GM23338 (cell line): ENCODE data around the gene CD86. TPM values are rescaled to one million over a fixed set of nuclear protein-coding genes. Genes with fewer than 3 reads are reported as not detected.
A peak's percentile ranks its signal among the peaks of the same experiment; 100 is the strongest.

Experiments used
- ATAC-seq: fragments of 200-7000 bp; cut with Tn5 transposase; 3 replicates; pipeline ENCODE4 v1.9.1; 2020
- DNase-seq: peaks from one replicate; pipeline ENCODE4 v3.0.0-alpha.2; 2015; ENCODE audit warnings: low spot score
- H2AFZ ChIP-seq: fragments of 200-600 bp; sonication (generic); 2 replicates; pipeline ENCODE4 v1.8.0; 2016; ENCODE audit warnings: antibody characterized with exemption, mild to moderate bottlenecking, moderate library complexity
- H3F3A ChIP-seq: fragments of 200-600 bp; sonication (generic); replicated peaks from 2 replicates; pipeline ENCODE4 v1.8.0; 2017; ENCODE audit warnings: antibody characterized with exemption, mixed run types, low read depth
- H3K27ac ChIP-seq: fragments of 200-600 bp; sonication (generic); 2 replicates; pipeline ENCODE4 v1.6.1; 2016; ENCODE audit warnings: low read depth
- H3K27me3 ChIP-seq: fragments of 200-600 bp; sonication (generic); 2 replicates; pipeline ENCODE4 v1.8.0; 2016; ENCODE audit warnings: mild to moderate bottlenecking, mixed run types, moderate library complexity; ENCODE audit not compliant: insufficient read depth
- H3K36me3 ChIP-seq: fragments of 200-600 bp; sonication (generic); 2 replicates; pipeline ENCODE4 v1.8.0; 2016; ENCODE audit warnings: mild to moderate bottlenecking; ENCODE audit not compliant: insufficient read depth
- H3K4me1 ChIP-seq: fragments of 200-600 bp; sonication (generic); 2 replicates; pipeline ENCODE4 v1.8.0; 2016; ENCODE audit warnings: mild to moderate bottlenecking, moderate library complexity; ENCODE audit not compliant: insufficient read depth
- H3K4me2 ChIP-seq: fragments of 200-600 bp; sonication (generic); 2 replicates; pipeline ENCODE4 v1.7.1; 2017; ENCODE audit warnings: mixed run types
- H3K4me3 ChIP-seq: fragments of 200-600 bp; sonication (generic); 2 replicates; pipeline ENCODE4 v1.6.1; 2016; ENCODE audit warnings: mixed run types
- H3K79me2 ChIP-seq: fragments of 200-600 bp; sonication (generic); replicated peaks from 2 replicates; pipeline ENCODE4 v1.8.0; 2017; ENCODE audit warnings: mild to moderate bottlenecking; ENCODE audit not compliant: insufficient read depth
- H3K9me2 ChIP-seq: fragments of 200-600 bp; sonication (generic); 2 replicates; pipeline ENCODE4 v1.8.0; 2017; ENCODE audit not compliant: insufficient read depth
- H4K20me1 ChIP-seq: fragments of 200-600 bp; sonication (generic); replicated peaks from 2 replicates; pipeline ENCODE4 v1.8.0; 2017; ENCODE audit warnings: mild to moderate bottlenecking; ENCODE audit not compliant: insufficient read depth
- H3K27ac Mint-ChIP-seq: 2 replicates; pipeline ENCODE4 v1.8.0; 2020; ENCODE audit warnings: inconsistent platforms, mild to moderate bottlenecking, moderate library complexity, mixed read lengths
- H3K27me3 Mint-ChIP-seq: 3 replicates; pipeline ENCODE4 v1.8.0; 2022; ENCODE audit warnings: low read depth, mild to moderate bottlenecking, moderate library complexity, mixed read lengths, inconsistent platforms; ENCODE audit not compliant: insufficient read depth, poor library complexity
- H3K36me3 Mint-ChIP-seq: 3 replicates; pipeline ENCODE4 v1.8.0; 2021; ENCODE audit warnings: low read depth, mild to moderate bottlenecking, inconsistent platforms, moderate library complexity, mixed read lengths
- H3K4me1 Mint-ChIP-seq: 3 replicates; pipeline ENCODE4 v1.8.0; 2020; ENCODE audit warnings: mild to moderate bottlenecking, inconsistent platforms, mixed read lengths
- H3K4me3 Mint-ChIP-seq: 3 replicates; pipeline ENCODE4 v1.8.0; 2021; ENCODE audit warnings: moderate library complexity, mild to moderate bottlenecking, inconsistent platforms, mixed read lengths
- H3K9me3 Mint-ChIP-seq: 3 replicates; pipeline ENCODE4 v1.8.0; 2020; ENCODE audit warnings: moderate library complexity, mild to moderate bottlenecking, inconsistent platforms, mixed read lengths
- CREB1 ChIP-seq: fragments of 250-450 bp; sonication (Bioruptor Pico); IDR thresholded peaks from 2 replicates; pipeline ENCODE4 v1.5.0; 2020; ENCODE audit warnings: low read depth, mild to moderate bottlenecking, moderate library complexity
- CTCF ChIP-seq, 2 experiments: fragments of 200-600 bp in 1 of 2; sonication (generic) in 1 of 2; conservative IDR thresholded peaks; 2 replicates each; pipeline versions ENCODE4 v1.5.1 to v1.6.1; 2016 to 2017; ENCODE audit warnings: antibody characterized with exemption in 2 of 2, low read depth in 2 of 2, mild to moderate bottlenecking in 2 of 2, moderate library complexity in 1 of 2
- ETS1 ChIP-seq: IDR thresholded peaks from 2 replicates; pipeline ENCODE4 v1.6.1; 2016; ENCODE audit warnings: antibody characterized with exemption
- EZH2 ChIP-seq: fragments of 200-600 bp; sonication (generic); IDR thresholded peaks from one replicate; pipeline ENCODE4 v1.8.0; 2017; ENCODE audit warnings: antibody characterized with exemption, mild to moderate bottlenecking, low read depth; ENCODE audit not compliant: unreplicated experiment
- EZH2phosphoT487 ChIP-seq: fragments of 200-600 bp; sonication (generic); IDR thresholded peaks from one replicate; pipeline ENCODE4 v1.8.1; 2018; ENCODE audit warnings: antibody characterized with exemption; ENCODE audit not compliant: unreplicated experiment
- JUNB ChIP-seq: IDR thresholded peaks from one replicate; pipeline ENCODE4 v1.6.1; 2016; ENCODE audit warnings: antibody characterized with exemption; ENCODE audit not compliant: unreplicated experiment
- NANOG ChIP-seq: IDR thresholded peaks from 2 replicates; pipeline ENCODE4 v1.6.1; 2016; ENCODE audit warnings: antibody characterized with exemption, borderline replicate concordance
- POLR2AphosphoS5 ChIP-seq: IDR thresholded peaks from 2 replicates; pipeline ENCODE4 v1.6.1; 2016; ENCODE audit warnings: antibody characterized with exemption, low read depth
- REST ChIP-seq: IDR thresholded peaks from one replicate; pipeline ENCODE4 v1.6.1; 2018; ENCODE audit warnings: antibody characterized with exemption; ENCODE audit not compliant: unreplicated experiment
- STAT1 ChIP-seq: IDR thresholded peaks from one replicate; pipeline ENCODE4 v1.6.1; 2016; ENCODE audit warnings: antibody characterized with exemption; ENCODE audit not compliant: unreplicated experiment
- ZNF114 ChIP-seq: fragments of 250-450 bp; sonication (Bioruptor Pico); IDR thresholded peaks from 2 replicates; pipeline ENCODE4 v1.5.0; 2020; ENCODE audit warnings: mild to moderate bottlenecking, moderate library complexity
- ZNF331 ChIP-seq: fragments of 250-450 bp; sonication (Bioruptor Pico); IDR thresholded peaks from 2 replicates; pipeline ENCODE4 v1.5.0; 2020; ENCODE audit warnings: low read depth, mild to moderate bottlenecking, moderate library complexity
- ZNF462 ChIP-seq: fragments of 250-450 bp; sonication (Bioruptor Pico); IDR thresholded peaks from 2 replicates; pipeline ENCODE4 v1.5.0; 2020; ENCODE audit warnings: mild to moderate bottlenecking, moderate library complexity
- polyA plus RNA-seq: library from polyadenylated mRNA; unstranded; fragments of >200 nt; fragmentation: Nextera tagmentation; extraction: Ambion mirVana; gene quantifications from 2 replicates; pipeline ENCODE4 v1.2.1, GENCODE V29; 2016
- total RNA-seq: library from RNA; depleted of rRNA; stranded (reverse); fragments of >200 nt; shearing (Covaris generic); gene quantifications from 2 replicates; pipeline ENCODE4 v1.2.3, GENCODE V29; 2014

Gene CD86
- total and polyA plus RNA-seq, 2 experiments from 2014 or later: 0.97 TPM; not detected in 1

GRCh38 chr3:122084799-122085198 lies 29.6 kb downstream of the CD86 start (continued):
- no peak for TF ChIP-seq ZNF462 (CRISPR knock-in tag)

GRCh38 chr3:122085673-122086072 lies 30.5 kb downstream of the CD86 start:
- Histone ChIP-seq H2AFZ (peak overlapping the region; percentile 43; the same call in 1 of the 2 replicates), H3K27ac (no peak overlapping the region), H3K36me3 (no peaks in the 10 kb centered on the region), H3F3A (no peaks in the 10 kb centered on the region), H4K20me1 (no peaks in the 10 kb centered on the region), H3K79me2 (no peaks in the 10 kb centered on the region), H3K27me3 (no peaks in the 10 kb centered on the region), H3K4me3 (no peak overlapping the region), H3K4me2 (no peak overlapping the region), H3K4me1 (no peaks in the 10 kb centered on the region), H3K9me2 (no peaks in the 10 kb centered on the region)
- Mint-ChIP-seq H3K27me3 (no peaks in the 10 kb centered on the region), H3K36me3 (no peaks in the 10 kb centered on the region), H3K4me1 (no peaks in the 10 kb centered on the region), H3K27ac (no peak overlapping the region), H3K4me3 (no peak overlapping the region), H3K9me3 (no peaks in the 10 kb centered on the region)
- DNase-seq: no peak
- no peak for ATAC-seq
- TF ChIP-seq CREB1 (no peak), EZH2phosphoT487 (no peak), JUNB (no peak), ZNF114 (CRISPR knock-in tag) (no peak), CTCF (conservative IDR thresholded peaks at IDR 0.05; ENCODE audit: low read depth in 2 of 2) (no peak), STAT1 (no peak), ETS1 (no peak), ZNF331 (CRISPR knock-in tag) (no peak), POLR2AphosphoS5 (no peak), EZH2 (no peak), REST (no peak), NANOG (no peak)
